ENCODE data around the gene HMGXB3.

Gene HMGXB3

DNA sequence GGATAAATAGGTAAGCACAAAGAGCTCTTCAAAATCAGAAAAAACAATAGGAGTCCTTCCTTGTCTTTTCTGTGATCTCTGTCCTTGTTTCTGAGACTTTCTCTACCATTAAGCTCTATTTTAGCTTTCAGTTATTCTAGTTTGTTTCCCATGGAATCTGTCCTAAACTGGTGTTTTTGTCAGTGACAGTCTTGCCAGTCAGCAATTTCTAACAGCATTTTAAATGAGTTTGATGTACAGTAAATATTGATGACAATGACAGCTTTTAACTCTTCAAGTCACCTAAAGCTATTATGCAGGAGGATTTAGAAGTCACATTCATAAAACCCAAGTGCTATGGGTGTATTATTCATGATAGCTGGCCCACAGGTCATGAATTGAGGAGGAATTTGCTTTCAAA lies 18.0 kb upstream of the HMGXB3 start:
- DNase-seq (ENCODE audit: low read depth) = no peak

- no peak for DNase-seq (ENCODE audit: low read depth)
These were observed 12.4 kb upstream of the HMGXB3 start for GRCh38 chr5:149988126-149988525.

- DNase-seq (ENCODE audit: low read depth) = peak; percentile 37
These were observed 9.8 kb upstream of the HMGXB3 start for GRCh38 chr5:149990518-149991376.

- no peak for DNase-seq (ENCODE audit: low read depth)
These were observed 7.1 kb upstream of the HMGXB3 start for GRCh38 chr5:149993471-149993870.

DNA sequence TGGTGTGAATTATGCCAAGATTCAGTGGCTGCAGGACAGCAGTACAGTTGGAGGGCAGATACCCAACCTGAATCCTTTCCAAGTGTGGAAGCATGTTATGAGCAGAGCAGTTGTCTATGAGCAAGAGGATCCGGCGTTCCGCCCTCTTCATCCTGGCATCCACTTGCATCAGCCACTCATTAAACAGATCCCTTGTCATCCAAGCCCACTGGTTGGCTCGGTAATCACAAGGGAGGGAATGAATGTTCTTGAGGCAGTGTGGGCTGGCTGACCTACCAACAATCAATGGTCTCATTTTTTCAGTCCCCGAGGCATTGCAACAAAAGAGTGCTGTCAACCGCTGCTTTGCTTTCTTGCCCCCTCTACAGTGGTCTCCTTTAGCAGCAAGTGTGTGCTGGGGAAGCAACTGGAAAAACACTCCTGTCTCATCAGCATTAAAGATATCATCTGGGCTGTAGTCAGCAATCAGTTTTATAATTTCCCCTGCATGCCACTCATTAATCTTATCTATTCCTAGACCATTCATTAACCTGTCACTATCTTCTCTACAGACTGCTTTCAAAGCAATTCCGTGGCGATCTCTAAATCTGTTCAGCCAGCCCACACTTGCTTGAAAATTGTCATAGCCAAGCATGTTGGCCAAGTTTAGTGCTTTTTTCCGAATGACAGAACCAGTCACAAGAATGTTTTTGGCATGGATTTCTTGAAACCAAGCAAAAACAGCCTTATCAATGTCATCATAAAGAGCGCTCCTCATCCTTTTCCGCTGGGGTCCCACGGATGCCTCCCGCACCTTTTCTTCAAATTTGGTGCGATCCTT lies 4.9 kb upstream of the HMGXB3 start:
- DNase-seq (ENCODE audit: low read depth) = no peak

DNA sequence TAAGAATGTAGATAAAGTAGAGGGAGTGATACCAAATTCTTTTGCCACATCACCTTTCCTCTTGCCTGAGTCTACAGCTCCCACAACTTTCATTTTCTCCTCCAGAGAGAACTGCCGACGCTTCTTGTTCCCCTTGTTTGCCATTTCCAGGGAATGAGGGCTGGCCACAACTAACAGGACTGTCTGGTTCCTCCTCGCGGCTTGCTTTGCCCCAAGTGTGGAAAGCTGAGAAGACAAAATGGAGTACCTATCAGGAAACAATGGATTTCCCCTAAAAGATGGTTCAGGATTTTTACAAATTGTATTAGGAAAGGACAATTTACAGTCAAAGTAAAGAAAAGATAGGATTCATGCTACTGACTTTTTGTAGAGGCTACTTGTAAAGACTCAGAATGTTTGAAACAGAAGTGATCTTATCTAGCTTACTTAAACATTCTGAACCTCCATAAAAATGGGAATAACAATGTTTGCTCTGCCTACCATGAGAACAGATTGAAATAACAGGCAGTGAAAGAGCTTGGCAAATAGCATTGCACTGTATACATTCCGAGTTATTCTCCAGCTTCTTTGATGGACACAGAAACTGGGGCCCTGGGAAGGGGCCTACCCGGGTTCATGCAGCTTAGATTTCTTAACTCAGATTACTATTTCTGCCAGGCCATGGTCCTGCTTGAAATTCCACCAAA lies 4.2 kb upstream of the HMGXB3 start:
- no peak for DNase-seq (ENCODE audit: low read depth)

DNA sequence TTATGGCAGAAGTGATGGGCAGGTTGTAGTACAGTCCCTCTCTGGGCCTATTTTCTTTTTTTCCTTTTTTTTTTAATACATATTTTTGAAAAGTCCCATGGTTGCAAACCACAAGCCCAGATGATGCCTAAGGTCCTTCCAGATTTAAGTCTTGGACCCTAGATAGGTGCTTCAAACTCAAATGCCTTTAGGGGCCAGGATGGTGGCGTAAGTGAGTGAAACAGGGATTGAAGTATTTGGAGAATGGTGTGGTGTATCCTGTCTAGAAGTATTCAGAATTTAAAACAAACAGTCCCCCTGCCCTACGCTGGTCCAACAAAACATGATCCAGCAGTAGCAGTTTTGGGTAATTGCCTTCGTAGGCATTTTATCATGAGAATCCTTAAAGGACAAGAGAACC lies 2.3 kb upstream of the HMGXB3 start:
- DNase-seq (ENCODE audit: low read depth) = no peak

- no peak for DNase-seq (ENCODE audit: low read depth)
These were observed 1.2 kb upstream of the HMGXB3 start for GRCh38 chr5:149999359-149999758.

DNA sequence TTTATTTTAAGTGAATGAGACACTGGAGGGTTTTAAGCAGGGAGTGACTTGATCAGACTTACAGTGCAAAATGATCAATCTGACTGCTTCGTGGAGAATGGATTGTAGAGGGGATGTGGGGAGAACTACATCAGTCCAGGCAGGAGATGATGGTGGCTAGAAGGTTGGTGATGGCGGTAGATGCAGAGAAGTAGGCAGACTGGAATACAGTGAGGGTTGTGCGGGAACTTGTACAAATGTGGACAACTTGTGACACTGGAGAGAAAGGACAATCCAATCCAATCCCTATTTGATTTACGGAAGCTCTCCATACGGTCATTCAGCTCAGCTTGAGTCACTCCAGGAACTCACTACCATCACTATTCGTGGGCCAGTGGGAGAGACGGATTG lies 678 bp upstream of the HMGXB3 start:
- DNase-seq (ENCODE audit: low read depth) = no peak

GRCh38 chr5:150000990-150001659 lies 586 bp downstream of the HMGXB3 start:
- DNase-seq (ENCODE audit: low read depth) = peak; percentile 17

- DNase-seq (ENCODE audit: low read depth) = peak; percentile 28
These were observed 1.3 kb downstream of the HMGXB3 start for GRCh38 chr5:150001660-150002486.

DNA sequence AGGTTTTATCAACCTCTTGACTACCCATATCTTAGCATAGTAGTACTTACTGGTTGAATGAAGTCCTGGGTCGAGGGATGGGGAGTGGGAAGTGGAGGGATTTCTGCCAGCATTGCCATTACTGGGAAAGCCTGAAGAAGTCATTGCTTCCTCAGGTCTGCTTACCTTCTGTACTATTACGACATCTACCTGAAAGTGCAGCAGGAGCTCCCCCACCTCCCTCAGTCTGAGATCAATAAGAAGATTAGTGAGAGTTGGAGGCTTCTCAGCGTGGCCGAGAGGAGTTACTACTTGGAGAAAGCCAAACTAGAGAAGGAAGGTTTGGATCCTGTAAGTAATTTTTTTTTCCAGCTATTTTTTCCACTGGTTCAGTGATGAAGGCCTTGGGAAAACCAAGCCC lies 5.8 kb downstream of the HMGXB3 start:
- no peak for DNase-seq (ENCODE audit: low read depth)

DNA sequence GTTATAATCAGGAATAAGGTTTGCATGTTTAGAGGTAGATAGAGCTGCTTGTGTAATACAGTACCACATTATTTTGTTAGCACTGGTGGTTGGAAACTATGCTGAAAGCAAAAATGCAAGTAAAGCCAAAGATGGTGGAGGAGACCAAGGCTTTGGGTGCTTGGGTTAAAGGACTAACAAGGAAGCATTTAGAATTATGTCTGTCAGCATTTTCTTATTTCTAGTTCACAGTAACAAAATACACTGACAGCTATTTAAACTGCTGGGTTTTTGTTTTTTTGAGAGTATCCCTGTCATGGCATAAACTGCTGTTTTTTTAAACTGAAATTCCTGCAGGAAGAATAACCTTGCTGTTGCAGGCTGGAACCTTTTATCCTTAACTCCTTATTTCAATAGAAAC lies 6.5 kb downstream of the HMGXB3 start:
- no peak for DNase-seq (ENCODE audit: low read depth)

- DNase-seq (ENCODE audit: low read depth) = no peak
These were observed 9.3 kb downstream of the HMGXB3 start for GRCh38 chr5:150009671-150010387.

DNA sequence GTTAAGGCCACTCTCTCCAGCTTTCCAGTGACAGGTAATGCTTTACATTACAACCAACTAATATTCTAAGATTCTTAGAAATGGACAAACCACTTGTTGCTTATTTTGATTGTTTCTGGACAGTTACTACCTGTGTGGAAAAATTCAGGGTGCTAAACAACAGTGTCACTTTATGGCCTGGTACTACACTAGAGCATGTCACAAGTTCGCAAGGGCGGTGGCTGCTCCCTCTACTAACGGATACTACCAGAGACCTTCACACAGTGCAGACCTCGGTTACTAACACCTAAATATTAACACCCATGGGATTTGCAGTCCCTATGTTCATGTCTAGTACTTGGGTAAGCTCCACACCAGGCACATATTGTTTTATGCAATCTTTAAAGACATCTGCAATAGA lies 13.4 kb downstream of the HMGXB3 start:
- DNase-seq (ENCODE audit: low read depth) = no peak

DNA sequence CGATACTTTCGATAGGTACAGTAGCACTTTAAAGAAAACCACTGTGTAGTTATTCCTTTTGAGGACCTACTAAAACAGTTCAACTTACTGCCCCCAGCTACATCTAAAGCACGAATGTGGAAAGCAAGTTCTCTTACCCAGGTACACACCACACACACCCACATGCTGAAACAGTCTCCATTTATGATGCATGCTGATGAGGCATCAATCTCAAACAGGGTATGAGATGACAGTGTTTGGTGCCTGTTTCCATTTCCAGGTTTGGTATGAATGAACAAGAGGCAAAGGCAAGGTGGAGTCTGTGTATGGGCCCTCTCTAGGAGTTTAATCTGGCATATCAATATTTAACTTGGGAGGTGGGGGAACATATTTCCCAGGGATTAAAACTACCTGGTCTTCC lies 13.9 kb downstream of the HMGXB3 start:
- no peak for DNase-seq (ENCODE audit: low read depth)

- DNase-seq (ENCODE audit: low read depth) = no peak
These were observed 14.9 kb downstream of the HMGXB3 start for GRCh38 chr5:150015415-150015814.

GRCh38 chr5:150016537-150016936 lies 16.0 kb downstream of the HMGXB3 start:
- DNase-seq (ENCODE audit: low read depth) = no peak

- DNase-seq (ENCODE audit: low read depth) = no peak
These were observed 16.9 kb downstream of the HMGXB3 start for GRCh38 chr5:150017226-150018005.

DNA sequence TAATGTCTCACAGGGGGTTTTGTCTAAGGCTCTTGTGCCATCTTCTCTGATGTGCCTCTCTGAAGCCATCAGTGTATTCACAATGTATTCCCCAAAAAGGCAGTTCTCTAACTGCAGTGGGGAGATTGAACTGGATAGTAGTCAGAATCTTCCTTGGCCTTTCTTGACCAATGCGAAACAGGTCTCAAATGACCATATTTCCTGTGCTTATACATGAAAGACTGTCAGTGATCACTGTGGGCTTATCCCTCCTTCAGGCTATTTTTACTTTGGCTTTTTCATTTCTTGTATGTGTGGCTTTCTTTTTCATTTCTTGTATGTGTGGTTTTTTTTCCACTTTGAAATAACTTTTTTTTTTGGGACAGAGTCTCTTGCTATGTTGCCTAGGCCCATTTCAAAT lies 19.7 kb downstream of the HMGXB3 start:
- no peak for DNase-seq (ENCODE audit: low read depth)
